ENCODE measurements around the gene TEX14.

TEX14 gene

GRCh38 chr17:58722274-58722673, 30.4 kb upstream of the TEX14 start:
- H3K4me3 ChIP-seq (ENCODE audit: low read length): no peak overlapping the region
- DNase-seq (ENCODE audit: low read depth): no peak
- TF ChIP-seq CTCF (conservative IDR thresholded peaks at IDR 0.05; ENCODE audit: low read length): no peak

GRCh38 chr17:58710948-58711552, 19.2 kb upstream of the TEX14 start:
- DNase-seq (ENCODE audit: low read depth): peak; percentile 58
- no peak overlapping the region for H3K4me3 ChIP-seq (ENCODE audit: low read length)
- peak; percentile 76 for TF ChIP-seq CTCF (conservative IDR thresholded peaks at IDR 0.05; ENCODE audit: low read length)

GRCh38 chr17:58706351-58707140, 14.7 kb upstream of the TEX14 start:
- no peak for DNase-seq (ENCODE audit: low read depth)
- TF ChIP-seq CTCF (conservative IDR thresholded peaks at IDR 0.05; ENCODE audit: low read length): no peak
- H3K4me3 ChIP-seq (ENCODE audit: low read length): no peak overlapping the region

- no peak overlapping the region for H3K4me3 ChIP-seq (ENCODE audit: low read length)
- DNase-seq (ENCODE audit: low read depth): no peak
- no peak for TF ChIP-seq CTCF (conservative IDR thresholded peaks at IDR 0.05; ENCODE audit: low read length)
Observed at GRCh38 chr17:58703916-58704286, 12.1 kb upstream of the TEX14 start.

GRCh38 chr17:58703137-58703915, 11.5 kb upstream of the TEX14 start:
- DNase-seq (ENCODE audit: low read depth): peak; percentile 28
- no peak overlapping the region for H3K4me3 ChIP-seq (ENCODE audit: low read length)
- no peak for TF ChIP-seq CTCF (conservative IDR thresholded peaks at IDR 0.05; ENCODE audit: low read length)

- no peak for TF ChIP-seq CTCF (conservative IDR thresholded peaks at IDR 0.05; ENCODE audit: low read length)
- DNase-seq (ENCODE audit: low read depth): no peak
- H3K4me3 ChIP-seq (ENCODE audit: low read length): no peak overlapping the region
Observed at GRCh38 chr17:58702708-58703107, 10.9 kb upstream of the TEX14 start.

All from AG10803 (cell line).